Measurements from ENCODE around the gene FLG.
"Not testable (repeated sequence)": the region's sequence is repeated elsewhere in the genome, so short reads cannot be mapped to it uniquely, and the experiment has no call there.

The FLG gene

DNA sequence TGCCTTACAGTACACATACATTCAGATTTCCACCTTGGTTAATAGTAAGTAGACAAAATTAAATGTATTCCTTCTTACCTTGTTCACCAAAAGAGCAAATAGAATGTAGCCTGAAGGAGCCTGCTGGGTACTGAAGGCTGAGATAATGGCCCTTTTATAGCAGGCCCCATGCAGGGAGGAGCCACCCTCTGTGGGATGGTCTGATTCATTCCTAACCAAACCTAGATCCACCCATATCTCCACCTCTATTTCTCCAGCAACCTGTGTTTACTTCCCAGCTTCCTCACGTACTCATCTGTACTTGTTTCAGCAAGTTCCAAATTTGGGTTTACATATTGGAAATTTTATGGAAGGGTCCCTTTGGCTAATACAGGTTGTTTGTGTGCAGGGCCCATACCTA is at the start of gene FLG:
TSS of gene FLG (minus strand) at position 129 of the 400 bp plus-strand sequence. CDS start 9,783 bp downstream, outside the sequence.
- DNase-seq (ENCODE audit: low spot score), result no peak

DNA sequence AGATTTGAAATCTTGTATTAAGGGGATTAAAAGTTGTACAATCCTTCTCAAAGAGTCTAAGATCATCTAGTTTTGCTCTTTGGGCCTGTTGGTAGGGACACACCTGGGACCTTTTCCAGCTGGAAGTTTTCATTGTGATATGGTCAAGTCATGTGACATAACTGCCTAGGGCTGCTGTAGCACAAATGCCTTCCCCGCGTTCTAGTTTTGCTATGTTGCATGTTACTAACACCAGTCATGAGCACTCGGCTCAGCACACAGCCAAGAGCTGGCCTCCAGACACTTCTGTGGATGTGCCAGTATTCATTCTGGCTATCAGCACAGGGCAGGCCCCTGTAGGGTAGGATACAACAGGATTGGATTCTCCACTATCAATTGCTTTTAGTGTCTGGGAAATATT is 49.4 kb upstream of the FLG start:
- DNase-seq (ENCODE audit: low spot score), result no peak

DNA sequence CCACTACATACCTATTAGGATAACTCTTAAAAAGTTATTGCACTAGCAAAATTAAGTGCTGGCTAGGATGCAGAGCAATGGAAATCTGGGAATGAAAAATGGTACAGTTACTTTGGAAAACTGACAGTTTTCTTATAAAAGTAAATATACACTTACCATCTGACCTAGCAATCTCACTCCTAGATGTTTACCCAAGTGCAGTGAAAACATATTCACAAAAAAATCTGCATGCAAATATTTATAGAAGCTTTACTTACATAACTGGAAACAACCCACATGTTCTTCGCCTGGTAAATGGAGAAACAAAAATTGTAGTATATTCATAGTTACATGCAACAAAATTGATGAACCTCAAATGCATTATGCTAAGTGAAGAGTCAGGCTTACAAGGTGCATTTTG is 47.6 kb upstream of the FLG start:
- DNase-seq (ENCODE audit: low spot score), result no peak

DNA sequence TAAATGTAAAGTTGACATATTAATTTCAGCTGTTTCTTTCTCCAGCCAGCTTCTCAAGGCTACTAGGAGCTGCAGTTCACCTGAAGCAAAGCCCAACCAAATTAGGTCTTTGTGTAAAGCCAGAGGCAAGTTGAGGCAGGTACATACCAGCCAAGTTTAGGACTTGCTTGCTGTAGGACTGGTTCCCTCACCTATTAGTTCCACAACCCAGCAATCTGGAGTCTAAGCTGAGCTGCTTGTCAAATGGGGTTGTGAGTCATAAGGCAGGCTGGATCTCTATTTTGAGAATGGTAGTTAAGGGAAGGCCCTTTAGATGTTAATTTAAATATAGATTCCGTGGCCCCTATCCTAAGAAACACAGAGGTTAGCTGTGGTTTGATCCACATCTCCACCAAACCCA is 42.4 kb upstream of the FLG start:
- DNase-seq (ENCODE audit: low spot score), result no peak

DNA sequence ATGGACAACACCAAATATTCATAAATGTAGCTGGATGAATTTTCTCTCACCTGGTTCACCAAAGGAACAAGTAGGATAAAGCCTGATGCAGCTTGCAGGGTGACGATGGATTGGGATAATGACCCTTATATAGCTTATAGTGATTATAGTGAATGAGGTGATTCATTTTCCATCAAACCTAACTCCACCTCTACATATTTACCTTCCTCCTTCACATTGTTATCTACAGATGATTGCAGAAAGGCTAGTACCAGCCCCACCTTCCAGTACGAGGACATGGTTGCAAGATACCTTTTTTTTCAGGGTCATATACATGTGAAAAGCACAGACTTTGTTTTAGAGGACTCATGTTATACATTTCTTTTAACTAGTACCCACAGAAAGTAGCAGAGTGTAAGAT is 34.9 kb upstream of the FLG start, which contains the start of gene FLG2:
TSS of gene FLG2 (minus strand) at position 101 of the 400 bp plus-strand sequence. CDS start 1,122 bp downstream, outside the sequence.
- DNase-seq (ENCODE audit: low spot score), result no peak

GRCh38 chr1:152356736-152357135 is 31.7 kb upstream of the FLG start:
- no peak for DNase-seq (ENCODE audit: low spot score)

DNA sequence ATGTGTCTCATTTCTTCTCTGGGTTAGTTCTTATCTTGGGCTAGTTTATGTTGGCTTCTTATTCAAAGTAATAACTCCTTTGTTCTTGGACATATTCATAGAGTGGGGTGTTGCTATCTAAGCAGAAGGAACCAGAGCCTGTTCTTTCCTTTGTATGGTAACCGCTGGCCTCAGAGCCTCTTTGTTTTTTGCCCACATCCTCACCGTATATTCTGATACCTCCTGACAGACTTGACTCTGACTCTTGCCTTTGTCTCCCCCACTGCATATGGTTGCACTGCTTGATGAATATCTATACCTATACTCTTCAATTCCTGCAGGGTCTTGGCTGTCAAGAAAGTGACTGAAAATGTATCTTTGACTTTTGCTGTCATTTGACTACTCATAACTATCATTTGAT is 24.6 kb upstream of the FLG start:
- DNase-seq (ENCODE audit: low spot score), result no peak

DNA sequence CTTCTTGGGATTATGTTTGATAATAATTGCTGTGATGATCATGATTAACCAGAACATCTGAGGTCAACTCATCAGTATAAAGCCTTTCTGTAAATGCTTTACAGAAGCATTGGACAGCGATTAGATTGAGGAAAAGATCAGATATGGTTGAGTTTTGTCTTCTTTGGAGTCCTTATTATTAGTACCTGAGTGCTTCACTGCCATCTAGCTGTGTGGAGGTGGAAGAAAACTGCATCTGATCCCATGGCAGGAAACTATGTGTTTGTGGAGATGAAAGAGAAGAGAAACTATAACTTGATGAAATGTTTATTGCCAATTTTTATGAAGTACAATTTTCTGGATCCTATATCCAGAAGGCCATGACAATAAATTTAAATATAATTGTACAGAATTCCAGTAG is 23.4 kb upstream of the FLG start:
- DNase-seq (ENCODE audit: low spot score), result no peak

DNA sequence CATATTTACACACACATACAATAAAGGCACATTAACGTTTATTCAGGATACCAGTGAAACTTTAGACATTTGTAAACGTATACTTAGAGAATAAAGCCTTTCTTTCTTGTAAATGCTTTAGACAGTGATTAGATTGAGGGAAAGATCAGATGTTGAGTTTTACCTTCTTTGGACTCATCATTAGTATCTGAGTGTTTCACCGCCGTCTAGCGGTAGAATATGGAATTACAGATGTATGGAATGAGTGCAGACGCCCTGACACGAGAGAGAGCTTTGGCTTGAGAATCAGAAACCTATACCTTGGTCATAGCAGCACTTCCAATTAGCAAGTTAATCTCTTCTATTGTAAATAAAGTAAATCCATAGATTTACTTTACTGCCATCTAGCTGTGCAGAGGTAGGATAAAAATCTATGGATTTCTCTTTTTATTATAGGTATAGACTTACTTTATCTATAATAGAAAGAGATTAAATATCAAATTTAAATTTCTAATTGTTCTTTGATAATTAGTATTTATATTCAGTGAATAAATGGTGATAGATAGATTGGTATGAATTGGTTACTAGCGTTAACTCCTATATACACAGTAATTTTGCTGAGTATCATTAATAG is 22.2 kb upstream of the FLG start:
- no peak for DNase-seq (ENCODE audit: low spot score)

DNA sequence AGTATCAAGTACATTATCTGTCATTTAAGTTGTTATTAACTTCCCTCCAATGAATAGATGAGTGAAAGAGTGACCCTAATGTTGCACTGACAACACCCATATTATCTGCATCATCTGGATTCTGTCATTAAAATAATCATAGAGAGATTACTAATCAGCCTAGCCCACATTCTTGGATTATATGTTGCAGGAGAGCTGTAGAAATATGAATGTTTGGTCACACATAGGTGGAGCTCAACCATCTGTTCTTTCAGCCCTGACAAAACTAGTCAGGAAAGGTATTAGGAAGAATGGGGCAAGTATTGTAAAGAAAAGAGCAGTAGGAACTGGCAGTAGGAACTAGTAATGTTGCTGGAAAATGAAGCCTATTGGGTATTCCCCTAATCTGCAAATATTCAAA is 19.4 kb upstream of the FLG start:
- no peak for DNase-seq (ENCODE audit: low spot score)

- DNase-seq (ENCODE audit: low spot score), result no peak
Observed at GRCh38 chr1:152343006-152343405, 18.0 kb upstream of the FLG start.

DNA sequence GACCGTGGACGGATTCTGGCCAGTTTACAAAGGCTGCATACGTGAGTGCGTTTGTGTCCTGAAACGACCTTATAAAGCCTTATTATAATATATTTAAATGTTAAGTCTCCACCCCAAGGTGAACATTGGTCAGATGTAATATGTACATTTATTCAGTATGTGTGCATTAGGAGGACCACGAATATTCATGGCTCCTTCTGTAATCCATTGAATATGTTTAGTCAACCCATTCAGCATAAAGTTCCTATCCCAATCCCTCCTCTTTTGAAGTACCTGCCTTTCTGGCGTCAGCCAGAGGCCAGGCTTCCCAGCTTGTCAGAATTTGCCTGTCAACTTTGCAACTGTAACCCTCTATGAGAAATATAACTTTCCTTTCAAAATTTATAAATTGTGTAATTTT is 10.4 kb upstream of the FLG start:
- no peak for DNase-seq (ENCODE audit: low spot score)

- DNase-seq (ENCODE audit: low spot score), result no peak
Observed at GRCh38 chr1:152328801-152329391, 3.9 kb upstream of the FLG start.

DNA sequence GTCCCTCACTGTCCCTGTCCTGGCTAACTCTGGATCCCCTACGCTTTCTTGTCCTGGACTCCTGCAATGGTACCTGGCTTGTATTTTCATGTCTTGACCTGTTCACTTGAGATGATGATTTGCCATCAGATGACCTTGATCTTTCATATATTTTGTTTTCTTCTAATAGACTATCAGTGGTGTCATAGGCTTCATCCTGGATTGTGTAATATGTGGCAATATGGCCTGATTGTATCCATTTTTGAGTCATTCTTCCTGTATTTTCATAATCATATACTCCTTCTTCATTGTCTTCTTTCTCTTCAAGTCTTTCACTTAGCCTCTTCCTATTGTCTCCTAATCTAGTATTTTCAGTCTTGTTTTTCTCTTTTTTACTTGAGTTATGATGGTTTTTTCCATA is 11.1 kb downstream of the FLG start:
- DNase-seq (ENCODE audit: low spot score), result no peak

DNA sequence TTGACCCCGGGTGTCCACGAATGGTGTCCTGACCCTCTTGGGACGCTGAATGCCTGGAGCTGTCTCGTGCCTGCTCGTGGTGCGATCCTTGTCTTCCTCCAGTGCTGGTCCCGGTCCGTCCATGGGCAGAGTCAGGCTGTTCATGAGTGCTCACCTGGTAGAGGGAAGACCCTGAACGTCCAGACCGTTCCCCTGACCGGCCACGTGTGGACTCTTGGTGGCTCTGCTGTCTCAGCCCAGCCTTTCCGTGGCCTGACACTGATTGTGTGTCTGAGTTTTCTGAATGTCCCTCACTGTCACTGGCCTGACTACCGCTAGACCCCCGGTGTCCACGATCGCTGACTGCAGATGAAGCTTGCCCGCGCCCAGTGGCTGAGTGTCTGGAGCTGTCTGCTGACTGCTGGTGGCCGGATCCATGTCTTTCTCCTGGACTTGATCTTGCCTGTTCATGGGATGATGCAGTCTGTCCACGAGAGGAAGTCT is 11.7 kb downstream of the FLG start:
- no peak for DNase-seq (ENCODE audit: low spot score)

DNA sequence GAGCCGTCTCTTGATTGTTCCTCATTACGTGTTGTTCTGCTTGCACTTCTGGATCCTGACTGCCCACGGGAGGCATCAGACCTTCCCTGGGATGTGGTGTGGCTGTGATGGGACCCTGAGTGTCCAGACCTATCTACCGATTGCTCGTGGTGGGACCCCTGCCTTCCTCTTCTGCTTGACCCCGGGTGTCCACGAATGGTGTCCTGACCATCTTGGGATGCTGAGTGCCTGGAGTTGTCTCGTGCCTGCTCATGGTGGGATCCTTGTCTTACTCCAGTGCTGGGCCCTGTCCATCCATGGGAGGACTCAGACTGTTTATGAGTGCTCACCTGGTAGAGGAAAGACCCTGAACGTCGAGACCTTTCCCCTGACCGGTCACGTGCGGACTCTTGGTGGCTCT is 12.9 kb downstream of the FLG start:
- not testable (repeated sequence) for DNase-seq (ENCODE audit: low spot score)

DNA sequence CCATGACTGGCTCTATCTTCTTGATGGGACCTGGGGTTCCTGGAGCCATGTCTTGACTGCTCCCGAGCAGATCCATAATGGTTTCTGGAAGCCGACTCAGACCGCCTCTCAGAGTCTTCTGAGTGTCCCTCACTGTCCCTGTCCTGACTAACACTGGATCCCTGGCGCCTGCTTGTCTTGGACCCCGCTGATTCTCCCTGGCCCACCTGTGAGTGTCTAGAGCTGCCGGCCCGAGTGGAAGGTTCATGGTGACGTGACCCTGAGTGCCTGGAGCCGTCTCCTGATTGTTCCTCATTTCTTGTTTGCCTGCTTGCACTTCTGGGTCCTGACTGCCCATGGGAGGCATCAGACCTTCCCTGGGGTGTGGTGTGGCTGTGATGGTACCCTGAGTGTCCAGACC is 15.1 kb downstream of the FLG start:
- no peak for DNase-seq (ENCODE audit: low spot score)

GRCh38 chr1:152309320-152309901 is 15.6 kb downstream of the FLG start:
- not testable (repeated sequence) for DNase-seq (ENCODE audit: low spot score)

- DNase-seq (ENCODE audit: low spot score), result not testable (repeated sequence)
Observed at GRCh38 chr1:152308758-152309157, 16.3 kb downstream of the FLG start.

- not testable (repeated sequence) for DNase-seq (ENCODE audit: low spot score)
Observed at GRCh38 chr1:152307970-152308369, 17.1 kb downstream of the FLG start.

- DNase-seq (ENCODE audit: low spot score), result not testable (repeated sequence)
Observed at GRCh38 chr1:152306123-152306522, 18.9 kb downstream of the FLG start.

DNA sequence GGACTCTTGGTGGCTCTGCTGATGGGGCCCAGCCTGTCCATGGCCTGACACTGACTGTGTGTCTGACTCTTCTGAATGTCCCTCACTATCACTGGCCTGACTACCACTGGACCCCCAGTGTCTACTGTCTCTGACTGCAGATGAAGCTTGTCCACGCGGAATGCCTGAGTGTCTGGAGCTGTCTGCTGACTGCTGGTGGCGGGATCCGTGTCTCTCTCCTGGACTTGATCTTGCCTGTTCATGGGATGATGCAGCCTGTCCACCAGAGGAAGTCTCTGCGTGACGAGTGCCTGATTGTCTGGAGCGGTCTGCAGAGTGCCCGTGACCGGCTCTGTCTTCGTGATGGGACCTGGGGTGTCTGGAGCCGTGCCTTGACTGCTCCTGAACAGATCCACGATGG is 20.3 kb downstream of the FLG start:
- DNase-seq (ENCODE audit: low spot score), result not testable (repeated sequence)

- DNase-seq (ENCODE audit: low spot score), result not testable (repeated sequence)
Observed at GRCh38 chr1:152303139-152303872, 21.7 kb downstream of the FLG start.

Data from left forelimb (tissue), 1 donor.